HS-27A (cell line): ENCODE data around the gene ST6GAL1.

Experiments
- DNase-seq: peaks from one replicate; pipeline ENCODE4 v3.0.0-alpha.2; 2012; ENCODE audit warnings: low read depth, missing footprints

Gene ST6GAL1

DNA sequence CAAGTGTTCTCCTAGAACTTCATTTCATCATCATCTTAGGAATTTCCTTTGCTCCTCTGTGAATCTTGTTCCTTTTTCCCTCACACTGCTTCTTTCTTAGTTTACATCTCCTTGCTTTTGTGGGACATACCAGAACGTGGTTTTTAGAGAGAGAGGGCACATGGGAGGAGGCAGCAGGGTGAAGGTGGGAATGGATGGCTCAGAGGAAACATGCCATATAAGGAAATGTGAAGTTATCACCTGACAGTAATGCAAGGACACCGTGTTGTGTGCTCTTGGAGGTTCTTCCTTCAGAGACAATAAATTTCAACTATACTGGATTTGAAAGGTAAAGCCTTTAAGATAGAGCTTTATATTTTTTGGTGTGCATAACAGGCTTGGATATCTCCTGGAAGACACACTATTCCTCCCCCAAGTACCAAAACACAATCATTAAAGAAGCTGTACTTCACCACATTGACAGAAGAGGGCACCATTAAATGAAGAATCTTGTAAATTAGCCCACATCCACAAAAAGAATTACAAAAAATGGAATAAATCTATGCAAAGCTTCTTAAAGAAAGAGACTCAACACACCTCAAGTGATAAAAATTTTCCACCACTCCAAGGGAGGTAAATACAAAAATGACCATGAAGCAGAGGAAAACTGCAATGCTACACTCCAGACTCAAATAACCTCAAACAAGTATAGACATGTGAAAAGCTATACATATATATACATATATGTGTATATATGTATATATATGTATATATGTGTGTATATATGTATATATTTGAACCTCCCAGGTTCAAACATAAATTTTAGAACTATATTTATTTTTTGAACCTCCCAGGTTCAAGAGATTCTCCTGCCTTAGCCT is 182.8 kb downstream of the ST6GAL1 start:
- DNase-seq = no peak

GRCh38 chr3:187114511-187114910 is 184.2 kb downstream of the ST6GAL1 start:
- no peak for DNase-seq

GRCh38 chr3:187120326-187120725 is 190.0 kb downstream of the ST6GAL1 start:
- DNase-seq = no peak

DNA sequence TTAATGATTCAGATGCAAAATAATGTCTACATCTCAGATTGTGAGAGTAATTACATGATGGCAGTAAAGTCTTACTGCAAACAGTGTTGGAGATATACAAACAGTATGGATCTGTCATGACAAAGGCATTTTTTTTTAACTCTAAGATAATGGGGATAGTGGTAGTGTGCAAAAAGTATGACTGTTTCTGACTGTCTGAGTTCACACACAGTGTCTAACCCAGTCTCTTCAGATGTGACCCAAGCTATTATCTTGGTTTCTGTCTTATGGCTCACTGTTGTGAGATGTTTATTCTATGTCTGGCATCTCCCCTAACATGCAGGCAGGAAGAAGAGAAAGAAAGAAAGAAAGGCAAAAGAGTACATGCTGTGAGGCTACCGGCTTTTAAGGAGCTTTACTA is 191.9 kb downstream of the ST6GAL1 start:
- no peak for DNase-seq

DNA sequence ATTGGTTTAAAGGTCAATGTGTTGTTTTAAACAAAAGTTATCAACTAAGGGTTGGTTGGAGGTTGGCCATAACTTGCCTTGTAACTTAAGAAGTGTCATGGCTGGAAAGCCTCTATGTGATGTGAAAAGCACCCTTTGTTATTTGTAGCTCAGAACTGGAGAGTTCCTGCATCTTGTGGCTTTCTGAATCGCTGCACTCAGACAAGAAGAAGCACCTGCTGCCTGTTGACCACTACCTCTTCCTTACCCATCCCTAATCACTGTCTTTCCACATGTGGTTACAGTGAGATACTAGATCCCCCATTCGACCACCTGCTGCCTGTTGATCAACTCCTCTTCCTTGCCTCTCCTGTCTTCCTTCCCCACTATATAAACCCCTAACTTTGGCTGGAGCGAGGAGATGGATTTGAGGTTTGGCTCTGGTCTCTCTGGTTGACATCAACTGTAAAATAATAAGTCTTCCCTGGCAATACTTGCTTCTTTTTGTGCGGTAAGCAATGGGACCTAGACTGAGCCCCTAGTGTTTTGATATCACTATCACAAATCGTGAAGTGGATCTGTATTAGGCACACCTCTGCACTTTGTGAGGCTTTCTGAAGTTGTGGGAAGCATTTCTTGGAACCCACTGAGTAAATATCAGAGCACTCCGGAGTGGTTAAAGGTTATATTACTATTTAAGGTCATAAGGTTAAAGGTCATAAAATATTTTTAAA is 195.1 kb downstream of the ST6GAL1 start:
- DNase-seq = no peak
